Measurements from ENCODE around the gene MED20.

The MED20 gene

GRCh38 chr6:41960028-41960427 lies 39.1 kb upstream of the MED20 start:
- H3K4me1 ChIP-seq (ENCODE audit: insufficient read depth, poor library complexity, severe bottlenecking) = no peaks in the 10 kb centered on the region

GRCh38 chr6:41958022-41958856 lies 37.3 kb upstream of the MED20 start:
- H3K4me3 ChIP-seq (ENCODE audit: severe bottlenecking) = no peak overlapping the region
- H3K4me1 ChIP-seq (ENCODE audit: insufficient read depth, poor library complexity, severe bottlenecking) = no peaks in the 10 kb centered on the region
- no peaks in the 10 kb centered on the region for H3K9me3 ChIP-seq (ENCODE audit: severe bottlenecking)
- H3K27me3 ChIP-seq (ENCODE audit: insufficient read depth, poor library complexity, severe bottlenecking) = no peaks in the 10 kb centered on the region
- H3K27ac ChIP-seq (ENCODE audit: poor library complexity, severe bottlenecking) = no peak overlapping the region
- no peaks in the 10 kb centered on the region for H3K36me3 ChIP-seq (ENCODE audit: low read depth)
- TF ChIP-seq CTCF (IDR thresholded peaks at IDR 0.05; ENCODE audit: poor library complexity, severe bottlenecking) = no peak
- DNase-seq (ENCODE audit: low spot score) (no peak), ATAC-seq (ENCODE audit: low read depth) (no peak)

More at GRCh38 chr6:41960028-41960427, 39.1 kb upstream of the MED20 start:
- Histone ChIP-seq H3K36me3 (ENCODE audit: low read depth) (no peaks in the 10 kb centered on the region), H3K27me3 (ENCODE audit: insufficient read depth, poor library complexity, severe bottlenecking) (no peaks in the 10 kb centered on the region), H3K9me3 (ENCODE audit: severe bottlenecking) (no peaks in the 10 kb centered on the region), H3K27ac (ENCODE audit: poor library complexity, severe bottlenecking) (no peak overlapping the region), H3K4me3 (ENCODE audit: severe bottlenecking) (no peak overlapping the region)
- DNase-seq (ENCODE audit: low spot score) (no peak), ATAC-seq (ENCODE audit: low read depth) (no peak)
- no peak for TF ChIP-seq CTCF (IDR thresholded peaks at IDR 0.05; ENCODE audit: poor library complexity, severe bottlenecking)

GRCh38 chr6:41957117-41957516 lies 36.2 kb upstream of the MED20 start:
- TF ChIP-seq CTCF (IDR thresholded peaks at IDR 0.05; ENCODE audit: poor library complexity, severe bottlenecking) = no peak
- DNase-seq (ENCODE audit: low spot score) (no peak), ATAC-seq (ENCODE audit: low read depth) (no peak)
- no peaks in the 10 kb centered on the region for H3K4me1 ChIP-seq (ENCODE audit: insufficient read depth, poor library complexity, severe bottlenecking)
- H3K27ac ChIP-seq (ENCODE audit: poor library complexity, severe bottlenecking) = no peak overlapping the region
- H3K27me3 ChIP-seq (ENCODE audit: insufficient read depth, poor library complexity, severe bottlenecking) = no peaks in the 10 kb centered on the region
- no peak overlapping the region for H3K4me3 ChIP-seq (ENCODE audit: severe bottlenecking)
- H3K9me3 ChIP-seq (ENCODE audit: severe bottlenecking) = no peaks in the 10 kb centered on the region
- no peaks in the 10 kb centered on the region for H3K36me3 ChIP-seq (ENCODE audit: low read depth)

- no peak for ATAC-seq (ENCODE audit: low read depth)
- no peaks in the 10 kb centered on the region for H3K27me3 ChIP-seq (ENCODE audit: insufficient read depth, poor library complexity, severe bottlenecking)
- TF ChIP-seq CTCF (IDR thresholded peaks at IDR 0.05; ENCODE audit: poor library complexity, severe bottlenecking) = no peak
Measured at GRCh38 chr6:41955412-41955811, 34.5 kb upstream of the MED20 start.

GRCh38 chr6:41954668-41955067 lies 33.7 kb upstream of the MED20 start:
- ATAC-seq (ENCODE audit: low read depth) (no peak), DNase-seq (ENCODE audit: low spot score) (no peak)
- Histone ChIP-seq H3K36me3 (ENCODE audit: low read depth) (no peaks in the 10 kb centered on the region), H3K4me3 (ENCODE audit: severe bottlenecking) (no peak overlapping the region), H3K9me3 (ENCODE audit: severe bottlenecking) (no peaks in the 10 kb centered on the region), H3K27ac (ENCODE audit: poor library complexity, severe bottlenecking) (no peak overlapping the region), H3K4me1 (ENCODE audit: insufficient read depth, poor library complexity, severe bottlenecking) (no peaks in the 10 kb centered on the region), H3K27me3 (ENCODE audit: insufficient read depth, poor library complexity, severe bottlenecking) (no peaks in the 10 kb centered on the region)
- no peak for TF ChIP-seq CTCF (IDR thresholded peaks at IDR 0.05; ENCODE audit: poor library complexity, severe bottlenecking)

More at GRCh38 chr6:41955412-41955811, 34.5 kb upstream of the MED20 start:
- H3K27ac ChIP-seq (ENCODE audit: poor library complexity, severe bottlenecking) = no peak overlapping the region
- no peaks in the 10 kb centered on the region for H3K36me3 ChIP-seq (ENCODE audit: low read depth)
- H3K4me1 ChIP-seq (ENCODE audit: insufficient read depth, poor library complexity, severe bottlenecking) = no peaks in the 10 kb centered on the region
- no peak for DNase-seq (ENCODE audit: low spot score)
- no peaks in the 10 kb centered on the region for H3K9me3 ChIP-seq (ENCODE audit: severe bottlenecking)
- H3K4me3 ChIP-seq (ENCODE audit: severe bottlenecking) = no peak overlapping the region

Data from RWPE2 (cell line).